Upper lobe of right lung (tissue), 1 donor: ENCODE results near the gene CAMTA1. TPM values are rescaled to one million over a fixed set of nuclear protein-coding genes. Genes with fewer than 3 reads are reported as not detected.
"Not testable (repeated sequence)": the region's sequence is repeated elsewhere in the genome, so short reads cannot be mapped to it uniquely, and the experiment has no call there.

Source experiments
- ATAC-seq: fragments of 200-7000 bp; cut with Tn5 transposase; one replicate; pipeline ENCODE4 v1.9.1; 2020; ENCODE audit warnings: mild to moderate bottlenecking, moderate library complexity
- DNase-seq: peaks from one replicate; pipeline ENCODE4 v3.0.0-alpha.2; 2020
- H3K27ac ChIP-seq: fragments of 200-600 bp; one replicate; pipeline ENCODE4 v1.8.0; 2022
- H3K27me3 ChIP-seq: fragments of 200-600 bp; one replicate; pipeline ENCODE4 v1.8.0; 2022; ENCODE audit warnings: mild to moderate bottlenecking
- H3K36me3 ChIP-seq: fragments of 200-600 bp; one replicate; pipeline ENCODE4 v1.8.0; 2022
- H3K4me1 ChIP-seq: fragments of 200-600 bp; one replicate; pipeline ENCODE4 v1.8.0; 2022
- H3K4me3 ChIP-seq: fragments of 200-600 bp; one replicate; pipeline ENCODE4 v1.8.0; 2022; ENCODE audit warnings: mild to moderate bottlenecking
- H3K9me3 ChIP-seq: fragments of 200-600 bp; one replicate; pipeline ENCODE4 v1.8.0; 2022
- intact Hi-C: fragments of 100-400 bp; cut with DNase I; formaldehyde crosslinking; loops from one replicate; pipeline ENCODE4 v1.11.0; 2022
- total RNA-seq: library from RNA; stranded (reverse); fragmentation: NEBNext Ultra II Directional; extraction: Animal tissue kit (Norgen Biotek cat#: 25700); gene quantifications from one replicate; pipeline ENCODE4 v1.2.1, GENCODE V29; 2021
- TF ChIP-seq, protein P1 (sequence below): fragments of 200-600 bp; IDR thresholded peaks from one replicate; pipeline ENCODE4 v1.8.0; 2022; ENCODE audit warnings: antibody characterized with exemption
- donor health status: DM: no; HTN: yes; CAD: no; lungs with severe emphysema.

Gene CAMTA1
- total RNA-seq, 1 donor from 2014 or later: 63.4 TPM

DNA sequence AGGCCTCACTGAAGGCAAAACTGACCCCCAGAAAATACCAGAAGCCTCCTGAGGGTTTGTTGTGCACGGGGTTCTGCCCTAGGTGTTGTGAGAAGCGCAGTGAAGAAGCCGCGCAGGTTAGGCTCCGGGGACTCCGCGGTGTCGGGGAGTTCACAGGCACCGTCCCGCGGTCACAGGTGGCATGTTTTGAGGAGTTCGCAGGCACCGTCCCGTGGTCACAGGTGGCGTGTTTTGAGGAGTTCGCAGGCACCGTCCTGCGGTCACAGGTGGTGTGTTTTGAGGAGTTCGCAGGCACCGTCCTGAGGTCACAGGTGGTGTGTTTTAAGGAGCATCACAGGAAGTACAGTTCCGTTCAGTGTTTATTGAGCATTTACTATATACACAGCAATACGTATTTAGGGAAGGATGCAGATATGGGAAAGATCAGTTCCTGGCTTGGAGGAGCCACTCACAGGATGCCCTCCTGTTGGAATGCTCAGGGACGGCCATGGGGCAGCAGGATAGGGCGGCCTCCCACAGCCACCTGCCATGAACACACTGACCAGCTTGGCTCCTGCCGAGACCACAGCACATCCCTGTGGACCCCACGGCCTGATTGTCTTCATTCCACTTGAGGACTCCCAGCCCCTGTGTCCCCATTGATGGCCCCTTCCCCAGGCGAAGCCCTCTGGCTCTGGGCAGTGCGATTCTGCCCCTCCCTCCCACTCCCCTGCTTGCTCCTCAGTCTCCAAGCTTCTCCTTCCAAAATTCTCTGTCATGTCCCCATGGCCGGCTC lies 899.8 kb downstream of the CAMTA1 start:
- intact Hi-C loops: no loop called here
- Histone ChIP-seq H3K4me1 (no peaks in the 10 kb centered on the region), H3K9me3 (no peaks in the 10 kb centered on the region), H3K36me3 (no peaks in the 10 kb centered on the region), H3K27me3 (peaks cover 5% of the 10 kb centered on the region), H3K27ac (no peak overlapping the region), H3K4me3 (no peak overlapping the region)
- ATAC-seq (no peak), DNase-seq (no peak)
- TF ChIP-seq, protein P1, sequence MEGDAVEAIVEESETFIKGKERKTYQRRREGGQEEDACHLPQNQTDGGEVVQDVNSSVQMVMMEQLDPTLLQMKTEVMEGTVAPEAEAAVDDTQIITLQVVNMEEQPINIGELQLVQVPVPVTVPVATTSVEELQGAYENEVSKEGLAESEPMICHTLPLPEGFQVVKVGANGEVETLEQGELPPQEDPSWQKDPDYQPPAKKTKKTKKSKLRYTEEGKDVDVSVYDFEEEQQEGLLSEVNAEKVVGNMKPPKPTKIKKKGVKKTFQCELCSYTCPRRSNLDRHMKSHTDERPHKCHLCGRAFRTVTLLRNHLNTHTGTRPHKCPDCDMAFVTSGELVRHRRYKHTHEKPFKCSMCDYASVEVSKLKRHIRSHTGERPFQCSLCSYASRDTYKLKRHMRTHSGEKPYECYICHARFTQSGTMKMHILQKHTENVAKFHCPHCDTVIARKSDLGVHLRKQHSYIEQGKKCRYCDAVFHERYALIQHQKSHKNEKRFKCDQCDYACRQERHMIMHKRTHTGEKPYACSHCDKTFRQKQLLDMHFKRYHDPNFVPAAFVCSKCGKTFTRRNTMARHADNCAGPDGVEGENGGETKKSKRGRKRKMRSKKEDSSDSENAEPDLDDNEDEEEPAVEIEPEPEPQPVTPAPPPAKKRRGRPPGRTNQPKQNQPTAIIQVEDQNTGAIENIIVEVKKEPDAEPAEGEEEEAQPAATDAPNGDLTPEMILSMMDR: no peak

DNA sequence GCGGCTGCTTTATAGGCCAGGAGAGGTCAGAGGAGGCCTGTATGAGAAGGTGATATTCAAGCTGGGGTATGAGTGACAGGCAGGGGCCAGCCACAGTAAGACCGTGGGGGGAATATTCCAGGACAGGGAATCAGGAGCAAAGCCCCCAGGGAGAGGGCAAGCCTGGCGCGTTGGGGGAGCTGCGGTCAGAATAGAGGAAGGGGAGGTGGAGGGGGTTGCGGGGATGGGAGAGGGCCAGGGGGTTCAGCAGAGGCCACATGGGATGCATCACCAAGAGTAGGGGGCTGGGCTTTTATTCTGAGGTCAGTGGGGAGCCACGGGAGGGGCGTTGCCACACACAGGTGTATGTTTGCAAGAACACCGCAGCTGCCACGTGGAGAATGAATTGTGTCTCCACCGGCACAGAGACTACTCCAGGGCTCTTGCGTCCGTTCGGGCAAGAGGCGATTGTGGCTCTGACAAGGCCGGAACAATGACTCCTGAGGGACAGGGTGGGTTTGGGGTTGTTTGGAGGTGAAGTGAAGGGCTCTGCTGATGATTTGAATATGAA lies 901.1 kb downstream of the CAMTA1 start:
- Histone ChIP-seq H3K4me3 (no peak overlapping the region), H3K9me3 (no peaks in the 10 kb centered on the region), H3K36me3 (no peaks in the 10 kb centered on the region), H3K27ac (no peak overlapping the region), H3K4me1 (no peaks in the 10 kb centered on the region), H3K27me3 (peaks cover 5% of the 10 kb centered on the region)
- no peak for DNase-seq
- no peak for ATAC-seq
- TF ChIP-seq, protein P1: no peak
- intact Hi-C loops: no loop called here

DNA sequence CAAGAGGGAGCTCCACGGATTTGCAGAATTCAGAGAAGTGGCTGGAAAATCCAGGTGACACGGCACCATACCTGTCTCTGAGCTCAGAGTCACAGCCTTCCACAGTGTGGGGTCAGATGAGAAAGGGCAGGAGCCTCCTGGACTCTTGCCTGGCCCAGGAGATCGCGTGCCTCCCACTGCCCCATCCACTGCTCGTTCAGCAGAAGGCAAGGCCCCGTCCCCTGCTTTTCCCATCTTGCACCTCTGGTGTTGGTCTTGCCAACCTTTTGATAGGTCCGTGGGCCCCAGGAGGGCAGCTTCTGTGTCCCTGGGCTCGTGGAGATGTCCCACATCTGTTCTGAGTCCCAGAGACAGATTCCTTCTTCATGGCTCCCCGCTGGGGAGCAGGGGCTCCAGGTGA lies 902.2 kb downstream of the CAMTA1 start:
- Histone ChIP-seq H3K27ac (no peak overlapping the region), H3K27me3 (peaks cover 5% of the 10 kb centered on the region), H3K4me1 (no peaks in the 10 kb centered on the region), H3K4me3 (no peak overlapping the region), H3K36me3 (no peaks in the 10 kb centered on the region), H3K9me3 (no peaks in the 10 kb centered on the region)
- intact Hi-C loops: no loop called here
- TF ChIP-seq, protein P1: no peak
- ATAC-seq: no peak
- no peak for DNase-seq

DNA sequence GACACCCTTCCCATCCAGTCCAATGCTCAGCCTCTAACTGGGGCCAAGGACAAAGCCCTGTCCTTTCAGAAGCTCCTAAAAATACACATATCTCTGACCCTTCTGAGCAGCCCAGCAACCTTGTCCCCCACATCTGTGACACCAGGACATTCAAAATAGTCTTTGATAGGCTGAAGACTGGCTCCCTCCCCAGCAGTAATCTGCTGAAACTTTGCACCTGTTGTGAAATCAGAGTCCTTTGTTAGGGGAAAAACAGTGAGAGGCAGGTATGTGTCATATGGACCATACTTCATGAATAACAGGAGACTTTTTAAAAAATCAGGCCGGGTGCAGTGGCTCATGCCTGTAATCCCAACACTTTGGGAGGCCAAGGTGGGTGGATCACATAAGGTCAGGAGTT lies 903.4 kb downstream of the CAMTA1 start:
- TF ChIP-seq, protein P1: no peak
- Histone ChIP-seq H3K4me1 (no peaks in the 10 kb centered on the region), H3K4me3 (no peak overlapping the region), H3K27ac (no peak overlapping the region), H3K36me3 (no peaks in the 10 kb centered on the region), H3K9me3 (no peaks in the 10 kb centered on the region), H3K27me3 (peaks cover 5% of the 10 kb centered on the region)
- no peak for ATAC-seq
- no peak for DNase-seq
- intact Hi-C loops: no loop called here

DNA sequence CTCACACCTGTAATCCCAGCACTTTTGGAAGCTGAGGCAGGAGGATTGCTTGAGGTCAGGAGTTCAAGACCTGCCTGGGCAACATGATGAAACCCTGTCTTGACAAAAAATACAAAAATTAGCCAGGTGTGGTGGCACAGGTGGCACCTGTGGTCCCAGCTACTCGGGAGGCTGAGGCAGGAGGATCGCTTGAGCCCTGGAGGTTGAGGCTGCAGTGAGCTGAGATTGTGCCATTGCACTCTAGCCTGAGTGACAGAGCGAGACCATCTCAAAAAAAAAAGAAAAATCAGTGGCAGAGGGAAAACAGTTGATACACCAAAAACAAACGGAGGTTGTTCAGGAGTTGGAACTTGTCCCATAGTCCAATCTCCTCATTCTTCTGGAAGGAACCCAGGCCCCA lies 904.1 kb downstream of the CAMTA1 start:
- DNase-seq: peak; percentile 13
- intact Hi-C loops, H3K9me3 ChIP-seq, H3K27ac ChIP-seq, H3K4me3 ChIP-seq, H3K4me1 ChIP-seq, H3K27me3 ChIP-seq, H3K36me3 ChIP-seq, ATAC-seq: not testable (repeated sequence)

DNA sequence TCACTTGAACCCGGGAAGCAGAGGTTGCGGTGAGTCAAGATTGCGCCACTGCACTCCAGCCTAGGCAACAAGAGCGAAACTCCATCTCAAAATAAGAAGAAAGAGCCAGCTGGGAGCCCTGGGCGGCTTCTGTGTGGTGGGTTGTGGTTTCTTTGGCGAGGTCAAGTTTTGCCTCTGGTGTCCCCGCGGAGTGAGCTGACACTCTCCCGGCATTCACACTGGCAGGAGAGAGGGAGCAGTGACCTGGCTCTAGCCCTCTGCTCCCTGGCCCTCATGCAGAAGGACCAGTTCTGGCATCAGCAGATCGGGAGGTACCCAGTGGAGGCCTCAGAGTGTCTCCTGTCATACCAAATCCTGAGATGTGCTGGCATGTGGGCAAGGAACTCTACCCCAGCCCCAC lies 904.8 kb downstream of the CAMTA1 start:
- peaks cover 5% of the 10 kb centered on the region for H3K27me3 ChIP-seq
- peak; percentile 37 for DNase-seq
- TF ChIP-seq, protein P1: no peak
- intact Hi-C loops: no loop called here
- no peaks in the 10 kb centered on the region for H3K9me3 ChIP-seq
- no peak overlapping the region for H3K4me3 ChIP-seq
- no peak overlapping the region for H3K27ac ChIP-seq
- H3K4me1 ChIP-seq: no peaks in the 10 kb centered on the region
- ATAC-seq: no peak
- no peaks in the 10 kb centered on the region for H3K36me3 ChIP-seq
